ENCODE results near the gene LELP1.

LELP1 gene

DNA sequence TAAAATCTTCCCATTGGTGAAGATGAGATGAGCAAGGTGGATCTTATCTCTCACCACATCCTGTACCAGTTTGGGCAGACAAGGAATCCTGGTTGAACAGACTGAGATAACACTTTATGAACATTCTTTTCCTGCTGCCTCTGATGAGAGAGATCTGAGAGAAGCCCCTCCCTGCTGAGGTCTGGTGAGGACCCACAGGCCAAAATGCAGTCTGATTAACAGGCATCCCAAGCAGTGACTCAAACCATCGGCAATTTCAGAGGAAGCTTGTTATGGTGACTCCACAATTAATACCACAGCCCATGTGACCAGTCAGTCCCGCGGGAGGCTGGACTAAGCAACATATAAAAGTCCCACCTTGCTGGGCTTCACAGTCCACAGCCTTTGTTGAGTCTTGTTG, 14.0 kb downstream of the LELP1 start, which contains the start of gene PRR9:
Gene PRR9, plus strand, starts transcription at position 373 of the 400 bp plus-strand sequence. CDS start 561 bp downstream, outside the sequence.
- no peaks in the 10 kb centered on the region for H3K4me1 ChIP-seq (ENCODE audit: low read length)
- TF ChIP-seq EZH2 (optimal IDR thresholded peaks at IDR 0.05; ENCODE audit: low read depth, low read length) (no peak), EZH2phosphoT487 (IDR thresholded peaks at IDR 0.05; ENCODE audit: low read length) (no peak)
- TF ChIP-seq, protein P1, sequence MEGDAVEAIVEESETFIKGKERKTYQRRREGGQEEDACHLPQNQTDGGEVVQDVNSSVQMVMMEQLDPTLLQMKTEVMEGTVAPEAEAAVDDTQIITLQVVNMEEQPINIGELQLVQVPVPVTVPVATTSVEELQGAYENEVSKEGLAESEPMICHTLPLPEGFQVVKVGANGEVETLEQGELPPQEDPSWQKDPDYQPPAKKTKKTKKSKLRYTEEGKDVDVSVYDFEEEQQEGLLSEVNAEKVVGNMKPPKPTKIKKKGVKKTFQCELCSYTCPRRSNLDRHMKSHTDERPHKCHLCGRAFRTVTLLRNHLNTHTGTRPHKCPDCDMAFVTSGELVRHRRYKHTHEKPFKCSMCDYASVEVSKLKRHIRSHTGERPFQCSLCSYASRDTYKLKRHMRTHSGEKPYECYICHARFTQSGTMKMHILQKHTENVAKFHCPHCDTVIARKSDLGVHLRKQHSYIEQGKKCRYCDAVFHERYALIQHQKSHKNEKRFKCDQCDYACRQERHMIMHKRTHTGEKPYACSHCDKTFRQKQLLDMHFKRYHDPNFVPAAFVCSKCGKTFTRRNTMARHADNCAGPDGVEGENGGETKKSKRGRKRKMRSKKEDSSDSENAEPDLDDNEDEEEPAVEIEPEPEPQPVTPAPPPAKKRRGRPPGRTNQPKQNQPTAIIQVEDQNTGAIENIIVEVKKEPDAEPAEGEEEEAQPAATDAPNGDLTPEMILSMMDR (IDR thresholded peaks at IDR 0.05; ENCODE audit: low read length) = no peak
- H4K20me1 ChIP-seq (ENCODE audit: insufficient read depth, low read length) = no peaks in the 10 kb centered on the region
- no peak within 1 kb of the TSS for H3K9ac ChIP-seq (ENCODE audit: low read length)
- H3K4me3 ChIP-seq (ENCODE audit: low read length) = no peak within 1 kb of the TSS
- H3K27ac ChIP-seq (ENCODE audit: low read length) = no peak within 1 kb of the TSS
- no peaks in the 10 kb centered on the region for H3K79me2 ChIP-seq (ENCODE audit: low read length)
- H3F3A ChIP-seq (ENCODE audit: insufficient read depth, low read length) = no peaks in the 10 kb centered on the region
- no peaks in the 10 kb centered on the region for H3K27me3 ChIP-seq (replicated peaks; ENCODE audit: insufficient read depth, low read length)
- DNase-seq = no peak
- no peaks in the 10 kb centered on the region for H3K36me3 ChIP-seq (replicated peaks; ENCODE audit: insufficient read depth, low read length)
- no peak within 1 kb of the TSS for H2AFZ ChIP-seq (ENCODE audit: low read length)
- no peak within 1 kb of the TSS for H3K4me2 ChIP-seq (ENCODE audit: low read depth, low read length)
- H3K9me2 ChIP-seq (replicated peaks; ENCODE audit: insufficient read depth, low read length) = no peaks in the 10 kb centered on the region
- no peaks in the 10 kb centered on the region for H3K9me3 ChIP-seq (replicated peaks; ENCODE audit: insufficient read depth, low read length)

DNA sequence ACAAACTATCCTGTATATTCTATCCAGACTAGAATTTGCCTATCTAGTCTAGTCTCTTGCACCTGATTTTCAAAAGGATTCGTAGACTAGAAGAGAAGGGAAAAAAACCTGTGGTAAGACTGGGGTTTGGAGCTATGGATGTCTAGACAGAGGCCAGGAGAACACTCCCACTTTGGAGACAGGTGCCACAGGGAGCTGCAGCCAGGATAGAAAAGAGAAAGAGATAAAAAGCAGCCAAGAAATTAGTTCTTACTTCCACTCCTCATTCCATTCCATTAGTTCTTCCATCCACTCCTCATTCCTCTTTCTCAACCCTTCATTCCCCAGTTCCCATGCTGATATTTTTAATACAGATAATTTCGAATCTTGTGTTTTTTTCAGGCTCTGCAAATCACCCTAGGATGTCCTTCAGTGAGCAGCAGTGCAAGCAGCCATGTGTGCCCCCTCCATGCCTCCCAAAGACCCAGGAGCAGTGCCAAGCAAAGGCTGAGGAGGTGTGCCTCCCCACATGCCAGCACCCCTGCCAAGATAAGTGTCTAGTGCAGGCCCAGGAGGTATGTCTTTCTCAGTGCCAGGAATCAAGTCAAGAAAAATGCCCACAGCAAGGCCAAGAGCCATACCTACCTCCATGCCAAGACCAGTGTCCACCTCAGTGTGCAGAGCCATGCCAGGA, 14.7 kb downstream of the LELP1 start:
- Histone ChIP-seq H3K4me2 (ENCODE audit: low read depth, low read length) (no peak overlapping the region), H2AFZ (ENCODE audit: low read length) (no peak overlapping the region), H3K36me3 (replicated peaks; ENCODE audit: insufficient read depth, low read length) (no peaks in the 10 kb centered on the region), H3K4me1 (ENCODE audit: low read length) (no peaks in the 10 kb centered on the region), H3K4me3 (ENCODE audit: low read length) (no peak overlapping the region), H3F3A (ENCODE audit: insufficient read depth, low read length) (no peaks in the 10 kb centered on the region), H3K79me2 (ENCODE audit: low read length) (no peaks in the 10 kb centered on the region), H4K20me1 (ENCODE audit: insufficient read depth, low read length) (no peaks in the 10 kb centered on the region), H3K9me2 (replicated peaks; ENCODE audit: insufficient read depth, low read length) (no peaks in the 10 kb centered on the region), H3K9ac (ENCODE audit: low read length) (no peak overlapping the region), H3K9me3 (replicated peaks; ENCODE audit: insufficient read depth, low read length) (no peaks in the 10 kb centered on the region), H3K27ac (ENCODE audit: low read length) (no peak overlapping the region), H3K27me3 (replicated peaks; ENCODE audit: insufficient read depth, low read length) (no peaks in the 10 kb centered on the region)
- no peak for DNase-seq
- no peak for TF ChIP-seq EZH2phosphoT487 (IDR thresholded peaks at IDR 0.05; ENCODE audit: low read length)
- TF ChIP-seq, protein P1 (IDR thresholded peaks at IDR 0.05; ENCODE audit: low read length) = no peak
- TF ChIP-seq EZH2 (optimal IDR thresholded peaks at IDR 0.05; ENCODE audit: low read depth, low read length) = no peak

DNA sequence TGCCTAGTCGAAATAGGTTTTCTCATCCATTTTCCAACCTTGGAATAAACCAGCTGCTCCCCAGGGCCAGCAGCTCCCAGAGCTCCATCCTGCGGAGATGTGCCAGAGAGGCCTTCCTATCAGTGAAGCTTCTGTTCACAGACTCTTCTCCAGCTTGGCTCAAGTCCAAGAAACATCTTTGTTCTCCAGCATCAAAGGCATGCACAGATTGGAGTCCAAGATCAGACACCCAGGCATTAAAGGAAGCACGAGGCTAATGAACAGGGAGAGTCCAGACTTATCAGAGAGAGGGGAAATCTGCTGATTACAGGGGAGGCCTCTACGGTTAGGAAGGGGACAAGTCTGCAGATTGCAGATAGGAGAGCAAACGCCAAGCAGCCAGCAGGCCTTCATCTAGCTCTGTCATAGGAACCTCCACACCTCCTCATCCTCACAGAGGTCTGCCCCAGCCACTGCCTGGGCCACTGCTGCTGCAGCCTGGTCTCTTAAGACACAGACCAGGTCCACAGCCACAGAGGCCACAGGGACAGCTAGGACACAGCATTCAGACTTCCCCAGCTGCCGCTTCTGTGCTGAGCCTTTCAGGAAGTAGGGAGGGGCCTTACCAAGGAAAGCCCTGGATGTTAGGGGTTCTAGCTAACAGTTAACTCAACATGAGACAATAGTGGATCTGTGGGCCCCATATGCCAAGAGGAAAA, 17.5 kb downstream of the LELP1 start:
- Histone ChIP-seq H3K4me3 (ENCODE audit: low read length) (no peak overlapping the region), H4K20me1 (ENCODE audit: insufficient read depth, low read length) (no peaks in the 10 kb centered on the region), H3K4me1 (ENCODE audit: low read length) (peaks cover 5% of the 10 kb centered on the region), H3K4me2 (ENCODE audit: low read depth, low read length) (no peak overlapping the region), H3K9ac (ENCODE audit: low read length) (no peak overlapping the region), H3K27ac (ENCODE audit: low read length) (no peak overlapping the region), H3F3A (ENCODE audit: insufficient read depth, low read length) (no peaks in the 10 kb centered on the region), H3K9me2 (replicated peaks; ENCODE audit: insufficient read depth, low read length) (no peaks in the 10 kb centered on the region), H3K27me3 (replicated peaks; ENCODE audit: insufficient read depth, low read length) (no peaks in the 10 kb centered on the region), H3K9me3 (replicated peaks; ENCODE audit: insufficient read depth, low read length) (no peaks in the 10 kb centered on the region), H3K36me3 (replicated peaks; ENCODE audit: insufficient read depth, low read length) (no peaks in the 10 kb centered on the region), H3K79me2 (ENCODE audit: low read length) (no peaks in the 10 kb centered on the region), H2AFZ (ENCODE audit: low read length) (no peak overlapping the region)
- DNase-seq = no peak
- TF ChIP-seq EZH2 (optimal IDR thresholded peaks at IDR 0.05; ENCODE audit: low read depth, low read length) (no peak), EZH2phosphoT487 (IDR thresholded peaks at IDR 0.05; ENCODE audit: low read length) (no peak)
- TF ChIP-seq, protein P1 (IDR thresholded peaks at IDR 0.05; ENCODE audit: low read length) = no peak

Measured in MM.1S (cell line).